NCI-H2196 treated with DMSO at 0.1 percent for 48 hours (cell line): ENCODE results near the gene CPT1B.
A peak's percentile ranks its signal among the peaks of the same experiment; 100 is the strongest.
"Not testable (repeated sequence)": the region's sequence is repeated elsewhere in the genome, so short reads cannot be mapped to it uniquely, and the experiment has no call there.

Source experiments
- DNase-seq: peaks from one replicate; lab custom pipeline; 2025; ENCODE audit not compliant: unreplicated experiment; lab: John Stamatoyannopoulos, UW

CPT1B gene

DNA sequence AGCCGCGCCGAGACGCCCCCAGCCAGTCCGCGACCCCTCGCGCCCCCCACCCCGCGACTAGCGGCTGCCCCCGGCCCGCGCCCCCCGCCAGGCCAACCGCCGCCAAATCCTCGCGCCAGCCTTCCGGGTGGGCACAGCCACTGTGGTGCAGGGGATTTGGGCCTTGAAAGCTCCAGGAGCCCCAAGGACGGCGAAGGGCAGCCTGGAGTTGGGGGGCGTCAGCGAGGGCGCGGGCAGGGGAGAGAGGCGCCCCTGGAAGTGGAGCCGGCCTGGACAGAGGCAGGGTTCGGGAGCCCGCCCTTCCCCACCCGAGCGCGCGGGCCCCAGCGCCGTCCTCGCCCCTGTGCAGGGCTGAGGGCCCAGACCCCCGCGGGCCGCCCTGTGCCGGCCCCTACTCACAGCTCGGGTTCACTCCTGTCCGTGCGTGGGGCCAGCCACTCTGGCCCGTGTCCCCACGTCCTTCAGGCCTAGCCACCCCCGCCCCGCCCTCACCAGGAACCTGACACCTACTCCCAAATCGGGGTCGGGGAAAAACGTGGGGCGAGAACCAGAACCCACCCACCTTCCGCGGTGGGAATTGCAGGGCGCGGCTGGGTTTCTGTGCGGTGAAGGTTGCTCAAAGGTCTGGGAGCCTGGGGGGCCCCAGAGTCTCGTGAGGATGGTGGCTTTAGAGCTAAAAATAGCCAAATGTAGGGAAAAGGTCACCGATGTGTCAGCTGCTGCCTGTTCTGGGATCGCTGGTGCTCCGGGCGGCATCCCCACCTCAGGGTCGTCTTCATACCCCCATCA, at the start of gene CPT1B:
CPT1B (minus strand) TSS at position 441 of the 789 bp plus-strand sequence. CDS start 512 bp downstream, outside the sequence.
- DNase-seq: no peak

DNA sequence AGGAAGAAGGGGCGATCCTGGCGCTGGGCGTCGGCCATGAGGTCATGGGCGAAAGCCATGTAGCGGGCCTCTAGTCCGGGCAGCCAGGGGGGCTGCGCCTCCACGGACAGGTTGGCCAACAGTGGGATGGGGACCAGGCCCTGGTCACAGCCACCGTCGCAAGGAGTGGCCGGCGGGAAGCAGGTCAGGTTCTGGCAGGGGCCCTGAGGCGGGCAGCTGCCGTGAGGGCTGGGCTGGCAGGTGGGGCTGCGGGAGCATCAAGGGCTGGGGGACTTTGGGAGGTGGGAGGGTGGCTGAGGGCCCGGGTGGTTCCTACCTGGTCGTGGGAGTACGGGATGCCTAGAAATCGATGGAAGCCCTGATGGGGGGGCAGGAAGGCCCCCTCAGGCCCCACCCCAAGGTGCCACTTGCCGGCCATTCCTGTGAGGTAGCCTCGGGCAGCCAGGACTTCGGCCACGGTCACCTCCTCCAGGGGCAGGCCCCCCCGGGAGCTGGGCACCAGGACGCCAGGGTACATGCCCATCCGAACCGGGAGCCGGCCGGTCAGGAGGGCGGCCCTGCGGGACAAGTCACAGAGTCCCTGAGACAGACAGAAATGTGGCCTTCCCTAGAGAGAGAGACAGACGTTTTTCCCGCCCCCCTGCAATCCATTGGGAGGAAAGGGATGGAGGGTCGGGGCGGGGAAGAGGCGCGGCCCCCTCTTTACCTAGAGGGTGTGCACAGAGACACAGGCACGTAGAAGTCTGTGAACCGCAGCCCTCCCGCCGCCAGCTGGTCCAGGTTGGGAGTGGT, 48.8 kb upstream of the CPT1B start:
- no peak for DNase-seq

DNA sequence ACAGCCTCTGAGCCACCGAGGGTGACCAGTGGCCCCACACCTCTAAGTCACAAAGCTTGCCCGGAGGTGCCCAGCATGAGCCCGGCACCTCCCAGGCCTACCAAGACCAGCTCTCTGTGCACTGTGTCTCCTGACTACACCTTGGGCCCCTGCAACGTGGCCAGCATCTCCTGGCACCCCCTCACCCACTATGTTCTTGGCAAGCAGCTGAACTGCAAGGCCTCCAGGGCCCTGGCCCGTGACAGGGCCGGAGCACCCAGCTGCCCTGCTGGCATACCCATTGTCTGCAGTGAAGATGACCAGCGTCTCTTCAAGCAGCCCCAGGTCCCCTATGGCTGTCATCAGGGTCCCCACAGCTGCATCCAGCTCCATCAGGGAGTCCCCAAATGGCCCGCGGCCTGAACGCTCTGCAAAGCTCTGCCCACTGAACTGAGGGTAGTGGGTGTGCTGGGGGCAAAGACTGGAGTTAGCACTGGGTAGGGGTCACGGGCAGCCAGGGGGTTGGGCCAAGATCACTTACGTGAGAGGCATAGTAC, 48.2 kb upstream of the CPT1B start:
- DNase-seq: no peak

DNA sequence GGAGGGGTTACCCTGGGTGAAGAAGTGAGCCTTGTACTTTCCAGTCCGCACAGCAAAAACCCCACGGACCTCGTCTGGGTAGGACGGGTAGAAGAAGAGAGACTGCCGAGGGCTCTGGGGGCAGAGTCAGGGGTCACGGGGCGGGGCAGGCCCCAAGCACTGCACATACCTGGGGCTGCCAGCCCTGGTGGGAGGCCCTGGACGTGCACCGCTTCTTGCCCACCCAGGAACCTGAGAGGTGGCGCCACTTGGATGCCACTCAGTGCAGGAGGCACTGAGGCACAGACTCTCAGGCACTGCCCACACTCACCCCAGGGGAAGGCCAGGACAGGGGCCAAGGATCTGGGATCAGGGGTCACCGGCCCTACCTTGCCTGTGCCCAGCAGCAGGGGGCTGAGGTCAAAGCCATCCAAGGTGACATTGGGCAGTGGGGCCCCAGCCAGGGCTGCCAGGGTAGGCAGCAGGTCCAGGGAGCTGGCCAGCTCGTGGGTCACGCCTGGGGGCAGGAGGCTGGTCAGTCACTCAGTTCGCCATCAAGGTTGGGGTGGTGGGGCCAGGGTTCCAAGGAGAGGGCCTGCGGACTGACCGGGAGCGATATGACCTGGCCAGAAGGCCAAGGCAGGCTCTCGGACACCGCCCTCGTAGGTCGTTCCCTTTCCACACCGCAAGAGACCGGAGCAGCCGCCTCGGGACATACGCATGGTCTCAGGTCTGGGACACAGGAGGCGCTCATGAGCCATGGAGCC, 47.5 kb upstream of the CPT1B start:
- no peak for DNase-seq

DNA sequence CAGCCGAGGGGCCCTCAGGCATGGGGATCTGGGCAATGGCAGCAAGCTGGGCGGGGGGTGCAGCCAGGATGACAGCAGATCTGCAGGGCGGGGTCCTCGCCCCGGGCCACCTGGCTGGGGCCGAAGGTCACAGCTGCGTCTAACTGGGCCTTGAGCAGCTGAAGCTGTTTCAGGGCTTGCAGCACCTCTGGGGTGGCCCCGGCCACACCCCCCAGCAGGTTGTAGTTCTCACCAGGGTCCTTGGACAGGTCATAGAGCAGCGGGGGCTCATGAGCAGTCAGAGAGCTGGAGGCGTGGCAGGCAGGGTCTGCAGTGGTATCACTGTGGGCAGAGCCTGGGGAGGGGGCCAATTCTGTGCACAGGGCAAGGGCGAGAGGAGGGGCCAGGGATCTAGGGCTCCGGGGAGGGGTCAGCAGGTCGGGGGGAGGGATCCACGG, 46.9 kb upstream of the CPT1B start:
- no peak for DNase-seq

DNA sequence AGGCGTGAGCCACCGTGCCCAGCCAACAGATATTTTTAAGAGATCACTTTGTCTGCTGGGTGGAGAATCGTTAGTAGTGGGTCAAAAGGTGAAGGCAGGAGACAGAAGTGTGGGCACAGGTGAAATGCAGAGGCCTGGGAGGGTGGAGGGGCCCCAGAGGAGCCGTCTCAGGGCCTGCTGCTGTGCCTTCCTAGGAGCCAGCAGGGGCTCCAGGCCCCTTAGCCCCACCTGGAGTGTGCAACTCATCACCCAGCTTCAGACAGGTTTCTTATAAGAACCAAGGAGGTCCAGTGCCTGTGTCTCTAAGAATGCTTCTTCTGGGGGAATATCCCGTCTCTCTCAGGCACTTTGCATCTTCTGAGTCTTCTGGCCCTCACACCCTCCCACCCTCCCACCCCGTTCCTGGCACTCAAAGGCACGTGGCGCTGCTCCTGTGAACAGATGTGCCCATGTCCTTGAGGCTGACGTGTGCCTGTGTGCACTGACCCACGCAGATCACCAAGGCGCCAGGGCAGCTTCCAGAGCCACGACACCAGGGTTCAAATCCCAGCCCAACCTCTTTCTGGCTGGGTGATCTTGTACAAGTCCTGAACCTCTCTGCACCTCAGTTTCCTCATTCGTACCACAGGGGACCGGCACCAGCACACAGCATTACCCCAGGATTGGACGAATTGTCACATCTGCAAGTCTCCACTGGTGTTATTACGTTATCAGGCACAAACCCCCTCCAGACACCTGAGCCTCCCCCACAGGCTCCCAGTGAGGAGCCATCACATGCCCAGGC, 46.3 kb upstream of the CPT1B start:
- no peak for DNase-seq

DNA sequence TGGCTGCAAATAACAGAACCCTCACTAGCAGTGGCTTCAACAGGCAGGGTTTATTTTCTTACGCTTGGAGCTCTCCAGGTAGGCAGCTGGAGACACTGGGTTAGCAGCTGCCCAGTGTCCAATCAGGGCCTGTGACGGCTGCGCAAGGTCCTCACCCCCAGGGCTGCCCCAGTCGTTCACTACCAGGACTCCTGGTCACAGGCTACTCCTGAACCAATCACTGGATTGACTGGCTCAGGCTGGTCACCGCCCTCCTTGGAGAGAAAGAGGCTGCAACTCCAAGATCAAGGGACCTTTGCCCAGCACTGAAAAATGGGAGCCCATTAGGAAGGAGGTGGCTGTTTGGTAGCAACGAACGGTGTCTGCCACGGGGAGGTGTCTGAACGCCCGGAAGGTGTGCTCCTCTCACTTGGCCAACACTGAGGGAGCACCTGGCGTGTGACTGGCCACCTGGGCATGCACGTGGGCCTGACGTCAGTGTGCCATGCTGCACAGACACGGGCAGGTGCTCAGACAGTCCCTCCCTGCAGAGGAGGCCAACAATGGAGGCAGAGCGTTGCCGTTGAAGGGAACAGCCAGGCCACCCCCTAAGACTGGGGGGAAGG, 44.6 kb upstream of the CPT1B start:
- peak; percentile 71 for DNase-seq

DNA sequence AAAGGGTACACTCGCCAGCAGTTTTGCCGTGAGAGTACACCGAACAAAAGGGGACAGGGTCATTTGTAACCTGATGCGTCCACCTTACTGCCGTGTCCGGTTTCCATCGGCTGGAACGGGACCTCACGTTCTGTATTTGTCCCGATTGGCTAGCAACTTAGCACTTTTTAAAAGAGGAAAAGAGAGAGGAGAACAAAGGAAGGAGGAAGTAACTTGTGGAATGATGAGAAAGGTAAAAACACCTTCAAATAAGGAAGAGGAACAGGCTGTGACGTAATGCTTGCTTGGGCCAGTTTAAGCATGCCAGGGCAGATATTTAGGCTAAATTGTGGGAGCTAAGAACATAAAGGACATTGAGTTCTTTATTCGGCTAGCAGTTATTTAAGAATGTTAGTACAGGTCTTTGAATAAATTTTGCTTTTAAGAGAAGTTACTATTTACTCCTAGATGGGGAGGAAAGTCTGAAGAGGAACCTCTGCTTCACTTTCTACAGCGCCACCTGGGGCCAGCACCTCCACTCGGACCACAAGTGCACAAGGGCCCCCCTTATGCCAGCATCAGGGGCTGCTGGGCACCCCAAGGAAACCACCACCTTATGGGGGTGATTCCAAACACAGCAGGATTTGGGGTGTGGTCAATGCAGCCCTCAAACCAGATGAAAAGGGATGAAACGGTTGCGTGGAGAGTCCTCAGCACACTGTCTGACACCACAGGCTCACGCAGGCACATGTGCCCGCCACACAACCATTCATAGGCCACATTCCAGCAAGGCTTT, 43.9 kb upstream of the CPT1B start:
- DNase-seq: no peak

DNA sequence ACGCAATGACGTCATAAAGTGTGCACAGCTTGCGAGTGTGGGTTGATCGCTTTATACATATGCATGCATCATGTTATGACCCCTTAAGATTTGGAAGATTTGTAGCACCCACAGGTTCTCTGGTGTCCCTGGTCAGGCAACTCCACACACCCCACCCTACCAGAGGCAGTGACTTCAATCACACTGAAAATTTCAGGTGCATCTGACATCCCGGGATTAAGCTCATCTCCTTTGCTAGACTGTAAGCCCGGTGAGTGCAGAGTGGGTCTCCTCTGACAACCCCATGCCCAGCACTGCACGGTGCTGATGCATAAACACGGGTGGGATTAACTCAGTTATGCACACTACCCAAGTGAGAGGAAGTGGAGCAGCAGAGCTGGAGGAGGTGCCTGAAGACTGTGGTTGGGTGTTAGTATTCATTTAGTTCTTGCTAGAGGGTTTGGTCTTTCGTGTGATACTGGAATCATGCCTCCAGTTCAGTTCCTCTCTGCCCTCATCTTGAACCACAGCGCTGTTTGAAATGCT, 43.2 kb upstream of the CPT1B start:
- no peak for DNase-seq

DNA sequence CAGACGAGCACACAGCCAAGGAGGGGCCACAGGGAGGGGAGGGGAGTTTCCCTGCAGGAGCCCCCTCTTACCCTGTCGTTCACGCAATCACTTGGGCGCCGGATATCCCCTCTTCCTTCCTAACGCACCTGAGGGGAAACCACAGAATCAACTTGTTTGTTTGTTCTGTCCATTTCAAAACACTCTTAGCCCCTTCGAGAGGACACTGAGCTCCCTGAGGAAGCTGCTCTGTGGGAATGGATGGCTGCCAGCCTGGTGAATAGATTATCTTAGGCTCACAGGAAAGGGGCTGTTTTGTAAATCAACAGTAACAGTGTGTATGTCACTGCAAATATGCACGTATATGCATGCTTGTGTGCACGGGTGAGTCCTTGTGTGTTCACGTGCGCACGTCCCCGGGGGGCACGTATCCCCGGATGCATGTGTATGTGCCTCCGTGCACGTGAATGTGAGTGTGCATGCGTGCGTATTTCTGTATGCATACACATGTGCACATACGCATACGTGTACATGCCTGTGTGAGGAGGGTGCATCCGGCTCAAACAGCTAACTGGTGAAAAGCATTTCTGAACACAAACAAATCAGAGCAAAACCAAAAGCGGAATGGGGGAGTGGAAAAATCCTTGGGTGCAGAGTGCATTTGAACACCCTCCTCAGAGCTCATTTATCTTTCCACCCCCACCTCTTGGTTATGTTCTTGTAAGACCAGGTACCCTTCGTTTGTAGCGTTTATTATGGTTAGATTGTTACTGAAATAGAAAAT, 42.5 kb upstream of the CPT1B start:
- DNase-seq: no peak

DNA sequence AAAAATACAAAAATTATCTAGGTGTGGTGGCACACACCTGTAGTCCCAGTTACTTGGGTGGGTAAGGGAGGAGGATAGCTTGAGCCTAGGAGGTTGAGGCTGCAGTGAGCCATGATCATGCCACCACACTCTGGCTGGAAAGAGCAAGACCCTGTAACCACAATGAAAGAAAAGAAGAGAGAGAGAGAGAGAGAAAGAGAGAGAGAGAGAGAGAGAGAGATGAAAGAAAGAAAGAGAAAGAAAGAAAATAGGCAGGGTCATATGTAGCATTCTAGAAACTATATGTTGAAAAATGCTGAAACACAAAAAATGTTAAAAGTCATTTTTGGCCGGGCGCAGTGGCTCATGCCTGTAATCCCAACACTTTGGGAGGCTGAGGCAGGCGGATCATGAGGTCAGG, 36.1 kb upstream of the CPT1B start:
- not testable (repeated sequence) for DNase-seq

DNA sequence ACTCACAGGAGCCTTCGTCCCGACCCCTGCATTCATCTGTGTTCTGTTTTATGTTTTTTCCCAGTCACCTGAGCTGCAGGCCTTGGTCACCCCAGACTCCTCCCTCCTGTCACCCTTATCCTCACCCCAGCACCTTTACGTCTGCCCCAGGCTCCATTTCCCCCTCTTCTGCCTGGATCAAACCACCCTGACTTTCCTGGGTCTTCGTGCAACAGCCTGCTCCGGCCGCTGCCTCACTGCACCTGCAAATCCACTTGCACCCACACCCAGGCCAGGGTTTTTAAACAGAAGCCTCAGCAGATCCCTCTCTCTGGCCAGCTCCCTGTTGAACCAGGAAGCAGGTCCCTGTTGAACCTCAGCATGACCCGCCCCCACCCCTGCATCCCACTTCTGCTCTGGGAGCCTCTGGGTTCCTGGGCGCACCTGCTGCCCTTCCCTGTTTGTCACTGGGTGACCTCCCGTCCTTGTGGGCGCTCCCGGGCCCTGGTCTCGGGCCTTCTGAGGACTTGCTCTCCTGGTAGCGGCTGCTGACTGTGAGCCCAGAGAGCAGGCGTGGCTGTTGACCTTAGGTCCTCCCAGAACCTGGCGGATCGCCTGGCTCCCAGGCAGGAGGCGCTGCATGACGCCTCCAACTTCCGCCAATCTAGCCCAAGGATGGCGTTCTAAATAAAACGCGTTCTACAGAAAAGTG, 35.2 kb upstream of the CPT1B start:
- DNase-seq: peak; percentile 75

DNA sequence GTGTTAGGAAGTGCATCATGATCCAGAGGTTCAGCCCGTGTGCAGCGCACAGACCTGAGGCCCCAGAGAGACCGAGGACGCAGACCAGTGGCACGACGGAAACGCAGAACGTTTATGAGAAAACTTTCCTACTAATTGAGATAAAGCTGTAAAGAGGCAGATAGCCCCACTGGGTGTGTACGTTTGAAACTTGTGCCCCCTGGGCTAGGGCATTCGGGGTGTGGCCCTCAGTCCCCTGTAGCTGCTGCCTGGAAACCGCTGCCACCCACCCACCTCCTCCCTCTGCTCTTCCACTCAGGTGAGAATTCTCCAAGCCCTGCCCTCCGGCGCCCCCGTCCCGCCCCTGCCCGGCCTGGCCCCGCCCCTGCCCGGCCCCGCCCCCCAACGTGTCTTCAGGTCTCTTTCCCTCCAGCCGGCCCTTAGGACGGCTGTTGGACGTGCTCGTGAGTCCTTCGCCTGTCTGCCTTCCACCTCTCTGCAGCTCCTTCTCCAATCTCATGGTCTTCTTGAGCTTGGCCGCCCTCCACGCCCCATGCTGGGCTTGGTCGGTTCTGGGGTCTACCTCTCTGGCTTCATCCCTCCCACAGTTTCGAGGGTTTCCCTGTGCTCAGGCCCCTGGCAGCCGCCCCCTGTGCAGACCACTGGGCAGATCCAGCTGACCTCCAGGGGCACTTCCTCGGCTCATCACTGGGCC, 34.4 kb upstream of the CPT1B start:
- DNase-seq: no peak

DNA sequence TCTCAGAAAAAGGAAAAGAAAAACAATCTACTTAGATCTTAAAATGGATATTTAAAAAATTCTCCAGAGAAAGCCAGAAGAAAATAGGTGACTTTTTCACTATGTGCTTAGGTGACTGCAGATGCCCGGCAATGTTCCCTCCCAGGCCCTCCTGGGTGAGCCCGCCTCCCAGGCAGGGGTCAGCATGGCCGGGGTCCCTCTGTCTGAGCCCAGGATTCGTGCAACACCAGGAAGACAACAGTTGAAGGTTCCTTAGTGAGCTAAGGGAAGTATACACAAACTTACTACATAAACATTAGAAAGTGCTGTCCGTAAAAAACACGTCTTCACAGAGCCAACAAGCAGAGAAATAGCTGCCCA, 33.9 kb upstream of the CPT1B start:
- DNase-seq: no peak

DNA sequence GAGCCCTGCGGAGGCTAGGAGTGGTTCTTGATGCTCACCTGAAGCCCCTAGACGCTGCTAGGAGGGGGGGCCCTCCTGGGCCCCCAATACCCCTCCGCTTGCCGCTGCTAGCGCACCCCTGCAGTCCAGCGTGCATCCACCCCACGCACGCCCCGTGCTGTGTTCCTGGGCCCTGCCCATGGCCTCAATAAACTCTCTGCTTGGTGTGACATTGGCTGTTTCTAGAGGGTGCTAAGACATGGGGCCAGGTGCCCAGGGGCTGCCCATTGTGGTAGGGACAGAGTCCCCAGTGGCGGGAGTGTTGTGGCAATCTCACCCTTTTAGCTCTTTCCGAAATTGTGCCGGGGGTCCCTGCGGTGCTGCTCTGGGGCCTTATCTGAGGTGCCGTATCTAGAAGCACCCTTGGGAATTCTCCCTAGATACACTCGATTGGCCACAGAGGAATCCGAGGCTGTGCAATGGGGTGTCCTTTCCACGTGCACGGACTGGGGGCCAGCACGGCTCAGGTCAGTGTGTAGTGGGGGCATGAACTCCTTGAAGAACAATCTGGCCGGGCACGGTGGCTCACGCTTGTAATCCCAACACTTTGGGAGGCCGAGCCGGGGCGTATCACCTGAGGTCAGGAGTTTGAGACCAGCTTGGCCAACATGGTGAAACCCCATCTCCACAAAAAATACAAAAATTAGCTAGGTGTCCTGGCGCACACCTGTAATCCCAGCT, 33.3 kb upstream of the CPT1B start:
- no peak for DNase-seq

DNA sequence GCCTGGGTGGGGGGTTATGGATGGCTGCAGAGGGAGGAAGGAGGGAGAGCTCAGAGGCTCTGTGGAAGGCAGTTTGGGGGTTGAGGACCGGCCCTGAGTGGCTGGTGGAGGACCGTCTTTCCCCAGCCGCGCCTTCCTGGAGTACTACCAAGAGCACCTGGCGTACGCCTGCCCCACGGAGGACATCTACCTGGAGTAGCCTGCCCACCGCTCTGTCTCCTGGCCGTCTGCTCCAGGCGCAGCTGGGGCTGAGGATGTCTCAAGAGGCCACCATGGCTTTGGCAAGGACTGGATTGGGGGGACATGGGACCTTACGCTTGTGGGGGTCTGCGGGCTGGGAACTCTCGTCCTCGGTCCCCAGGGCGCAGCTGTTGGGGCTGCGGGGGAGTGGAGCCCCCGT, 32.4 kb upstream of the CPT1B start:
- no peak for DNase-seq

DNA sequence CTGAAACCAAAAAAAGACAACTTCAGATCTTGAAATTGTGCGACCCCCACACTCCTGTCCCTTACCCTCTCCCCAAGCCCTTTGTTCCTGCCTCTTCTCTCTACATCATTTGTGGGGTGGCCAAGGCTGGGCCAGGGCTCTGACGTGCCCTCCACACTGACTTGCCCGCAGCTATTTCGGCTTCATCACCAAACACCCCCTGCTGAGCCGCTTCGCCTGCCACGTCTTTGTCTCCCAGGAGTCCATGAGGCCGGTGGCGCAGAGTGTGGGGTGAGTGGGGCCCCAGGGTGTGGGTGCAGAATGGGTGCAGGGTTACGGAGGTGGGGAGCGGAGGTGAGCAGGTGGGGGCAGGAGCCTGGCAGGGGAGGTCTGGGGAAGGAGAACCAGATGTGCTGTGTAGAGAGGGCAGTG, 31.8 kb upstream of the CPT1B start:
- no peak for DNase-seq
